GM12875 (cell line): ENCODE data around the gene EXD3.
"Not testable (repeated sequence)": the region's sequence is repeated elsewhere in the genome, so short reads cannot be mapped to it uniquely, and the experiment has no call there.

Experiments used
- H3K4me3 ChIP-seq: one replicate; pipeline ENCODE4 v1.5.1; 2011; ENCODE audit warnings: low read depth, low read length, control low read depth
- TF ChIP-seq, protein P1 (sequence below): IDR thresholded peaks from 2 replicates; pipeline ENCODE4 v1.5.1; 2011; ENCODE audit warnings: low read depth, mild to moderate bottlenecking, control low read depth, inconsistent platforms, low read length, moderate library complexity, borderline replicate concordance; ENCODE audit not compliant: insufficient read depth

The EXD3 gene

DNA sequence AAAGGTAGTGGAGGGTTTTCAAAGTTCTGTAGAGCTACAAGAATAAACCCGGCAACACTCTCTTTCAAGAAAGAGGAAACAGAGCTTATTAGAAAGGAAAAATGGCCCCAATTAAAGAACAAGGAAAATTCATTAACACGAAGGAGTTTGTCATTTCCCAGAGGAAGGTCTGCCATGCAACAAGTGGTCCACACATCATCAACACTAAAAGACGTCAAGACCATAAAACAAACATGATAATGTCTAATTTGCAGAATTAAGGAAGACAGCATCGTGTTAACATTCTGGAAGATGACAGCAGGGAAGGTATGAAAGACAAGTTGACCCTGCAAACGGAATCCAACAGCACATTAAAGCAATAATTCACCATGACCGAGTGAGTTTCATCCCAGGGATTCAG lies 92.3 kb downstream of the EXD3 start:
- TF ChIP-seq, protein P1, sequence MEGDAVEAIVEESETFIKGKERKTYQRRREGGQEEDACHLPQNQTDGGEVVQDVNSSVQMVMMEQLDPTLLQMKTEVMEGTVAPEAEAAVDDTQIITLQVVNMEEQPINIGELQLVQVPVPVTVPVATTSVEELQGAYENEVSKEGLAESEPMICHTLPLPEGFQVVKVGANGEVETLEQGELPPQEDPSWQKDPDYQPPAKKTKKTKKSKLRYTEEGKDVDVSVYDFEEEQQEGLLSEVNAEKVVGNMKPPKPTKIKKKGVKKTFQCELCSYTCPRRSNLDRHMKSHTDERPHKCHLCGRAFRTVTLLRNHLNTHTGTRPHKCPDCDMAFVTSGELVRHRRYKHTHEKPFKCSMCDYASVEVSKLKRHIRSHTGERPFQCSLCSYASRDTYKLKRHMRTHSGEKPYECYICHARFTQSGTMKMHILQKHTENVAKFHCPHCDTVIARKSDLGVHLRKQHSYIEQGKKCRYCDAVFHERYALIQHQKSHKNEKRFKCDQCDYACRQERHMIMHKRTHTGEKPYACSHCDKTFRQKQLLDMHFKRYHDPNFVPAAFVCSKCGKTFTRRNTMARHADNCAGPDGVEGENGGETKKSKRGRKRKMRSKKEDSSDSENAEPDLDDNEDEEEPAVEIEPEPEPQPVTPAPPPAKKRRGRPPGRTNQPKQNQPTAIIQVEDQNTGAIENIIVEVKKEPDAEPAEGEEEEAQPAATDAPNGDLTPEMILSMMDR, result no peak
- no peak overlapping the region for H3K4me3 ChIP-seq

DNA sequence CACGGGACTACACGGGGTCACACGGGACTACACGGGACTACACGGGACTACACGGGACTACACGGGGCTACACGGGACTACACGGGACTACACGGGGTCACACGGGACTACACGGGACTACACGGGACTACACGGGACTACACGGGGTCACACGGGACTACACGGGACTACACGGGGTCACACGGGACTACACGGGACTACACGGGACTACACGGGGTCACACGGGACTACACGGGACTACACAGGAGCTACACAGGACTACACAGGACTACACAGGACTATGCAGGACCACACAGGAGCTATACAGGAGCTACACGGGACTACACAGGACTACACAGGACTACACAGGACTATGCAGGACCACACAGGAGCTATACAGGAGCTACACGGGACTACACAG lies 93.4 kb downstream of the EXD3 start:
- H3K4me3 ChIP-seq, result not testable (repeated sequence)

DNA sequence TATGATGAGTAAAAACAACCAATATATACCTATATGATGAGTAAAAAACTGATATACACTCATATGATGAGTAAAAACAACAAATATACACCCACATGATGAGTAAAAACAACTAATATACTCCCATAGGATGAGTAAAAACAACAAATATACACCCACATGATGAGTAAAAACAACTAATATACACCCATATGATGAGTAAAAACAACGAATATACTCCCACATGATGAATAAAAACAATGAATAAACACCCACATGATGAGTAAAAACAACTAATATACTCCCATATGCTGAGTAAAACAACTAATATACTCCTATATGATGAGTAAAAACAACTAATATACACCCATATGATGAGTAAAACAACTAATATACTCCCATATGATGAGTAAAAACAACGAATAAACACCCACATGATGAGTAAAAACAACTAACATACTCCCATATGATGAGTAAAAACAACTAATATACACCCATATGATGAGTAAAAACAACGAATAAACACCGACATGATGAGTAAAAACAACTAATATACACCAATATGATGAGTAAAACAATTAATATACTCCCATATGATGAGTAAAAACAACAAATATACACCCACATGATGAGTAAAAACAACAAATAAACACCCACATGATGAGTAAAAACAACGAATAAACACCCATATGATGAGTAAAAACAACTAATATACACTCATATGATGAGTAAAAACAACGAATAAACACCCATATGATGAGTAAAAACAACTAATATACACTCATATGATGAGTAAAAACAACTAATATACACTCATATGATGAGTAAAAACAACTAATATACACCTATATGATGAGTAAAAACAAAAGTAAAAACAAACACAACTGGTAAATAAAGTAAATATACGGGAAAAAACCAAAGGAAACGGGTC lies 95.1 kb downstream of the EXD3 start:
- not testable (repeated sequence) for H3K4me3 ChIP-seq

DNA sequence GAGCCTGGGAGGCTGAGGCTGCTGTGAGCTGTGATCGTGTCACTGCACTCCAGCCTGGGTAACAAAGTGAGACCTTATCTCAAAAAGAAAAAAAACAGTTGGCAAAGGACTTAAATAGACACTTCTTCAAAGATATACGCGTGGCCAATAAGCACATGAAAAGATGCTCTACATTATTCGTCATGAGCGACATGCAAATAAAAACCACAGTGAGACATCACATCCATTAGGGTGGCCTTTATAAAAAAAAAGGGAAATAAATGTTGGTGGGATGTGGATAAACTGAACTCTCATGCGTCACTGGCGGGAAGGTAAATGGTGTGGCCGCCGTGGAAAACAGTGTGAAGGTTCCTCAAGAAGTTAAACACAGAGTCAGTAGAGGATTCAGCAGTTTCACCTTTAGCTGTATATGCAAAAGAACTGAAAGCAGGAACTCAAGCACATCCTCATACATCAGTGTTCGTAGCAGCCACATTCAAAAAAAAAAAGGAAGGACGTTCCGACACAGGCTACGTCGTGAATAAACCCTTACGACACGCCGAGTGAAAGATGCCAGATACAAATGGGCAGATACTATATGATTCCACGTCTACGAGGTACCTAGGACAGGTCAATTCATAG lies 96.4 kb downstream of the EXD3 start:
- no peak overlapping the region for H3K4me3 ChIP-seq
- TF ChIP-seq, protein P1, result no peak

DNA sequence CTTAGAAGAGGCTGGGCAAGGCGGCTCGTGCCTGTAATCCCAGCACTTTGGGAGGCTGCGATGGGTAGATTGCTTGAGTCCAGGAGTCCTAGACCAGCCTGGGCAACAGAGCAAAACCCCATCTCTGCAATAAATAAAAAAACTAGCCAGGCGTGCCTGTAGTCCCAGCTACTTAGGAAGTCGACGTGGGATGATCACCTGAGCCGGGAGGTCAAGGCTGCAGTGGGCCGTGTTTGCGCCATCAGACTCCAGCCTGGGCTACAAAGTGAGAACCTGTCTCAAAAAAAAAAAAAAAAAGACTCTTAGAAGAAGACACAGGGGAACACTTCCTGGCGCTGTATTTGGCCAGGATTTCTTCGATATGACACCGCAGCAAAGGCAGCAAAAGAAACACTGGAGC lies 97.2 kb downstream of the EXD3 start:
- TF ChIP-seq, protein P1, result no peak
- no peak overlapping the region for H3K4me3 ChIP-seq

DNA sequence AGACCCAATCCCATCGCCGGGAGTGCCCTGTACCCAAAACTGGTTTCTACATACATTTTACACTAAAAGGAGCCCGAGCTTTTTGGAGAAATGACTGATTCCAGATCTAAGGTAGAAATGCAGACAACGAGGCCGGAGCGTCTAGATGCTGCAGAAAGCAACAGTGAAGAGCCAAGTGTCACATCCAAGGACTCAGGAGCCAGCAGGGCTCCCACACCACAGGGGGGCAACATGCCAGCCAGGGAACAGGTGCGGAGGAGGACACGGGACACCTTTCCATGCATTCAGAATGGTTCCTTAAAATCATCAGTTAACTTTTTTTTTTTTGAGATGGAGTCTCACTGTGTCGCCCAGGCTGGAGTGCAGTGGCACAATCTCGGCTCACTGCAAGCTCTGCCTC lies 97.8 kb downstream of the EXD3 start:
- TF ChIP-seq, protein P1, result no peak
- no peak overlapping the region for H3K4me3 ChIP-seq

DNA sequence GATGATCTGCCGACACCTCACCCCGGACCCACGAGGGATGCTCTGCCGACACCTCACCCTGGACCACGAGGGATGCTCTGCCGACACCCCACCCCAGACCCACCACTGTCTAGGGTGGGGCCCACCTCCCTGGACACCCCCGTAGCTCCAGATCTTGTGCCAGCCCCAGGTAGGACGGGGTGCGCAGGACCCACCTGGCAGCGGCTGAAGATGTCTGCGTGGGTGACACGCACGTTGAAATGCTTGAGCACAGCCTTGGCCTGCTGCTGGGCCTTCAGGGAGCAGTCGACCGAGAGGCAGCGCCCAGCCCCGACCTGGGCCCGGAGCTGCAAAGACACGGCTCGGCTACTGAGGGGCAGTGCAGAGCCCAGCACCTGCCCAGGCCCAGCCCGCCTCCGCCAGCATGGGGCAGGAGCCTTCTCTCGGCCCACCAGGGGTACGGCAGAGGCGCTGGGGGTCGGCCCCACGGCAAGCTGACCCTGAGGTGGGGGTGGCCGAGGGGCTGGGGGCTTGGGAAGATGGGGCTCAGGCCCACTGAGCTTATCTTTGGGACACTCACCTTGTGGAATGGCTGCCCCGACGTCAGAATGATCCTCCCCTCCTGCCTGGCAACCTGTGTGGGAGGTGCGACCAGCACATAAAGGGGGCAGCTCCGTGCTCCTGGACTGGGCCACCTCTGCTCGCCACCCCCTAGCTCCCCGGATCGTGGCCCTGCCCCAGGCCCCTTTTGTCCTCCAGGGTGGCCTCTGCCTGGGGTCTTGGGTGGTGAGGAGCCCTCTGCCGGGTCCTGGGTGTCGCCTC lies 99.2 kb downstream of the EXD3 start:
- no peak overlapping the region for H3K4me3 ChIP-seq
- TF ChIP-seq, protein P1, result no peak

DNA sequence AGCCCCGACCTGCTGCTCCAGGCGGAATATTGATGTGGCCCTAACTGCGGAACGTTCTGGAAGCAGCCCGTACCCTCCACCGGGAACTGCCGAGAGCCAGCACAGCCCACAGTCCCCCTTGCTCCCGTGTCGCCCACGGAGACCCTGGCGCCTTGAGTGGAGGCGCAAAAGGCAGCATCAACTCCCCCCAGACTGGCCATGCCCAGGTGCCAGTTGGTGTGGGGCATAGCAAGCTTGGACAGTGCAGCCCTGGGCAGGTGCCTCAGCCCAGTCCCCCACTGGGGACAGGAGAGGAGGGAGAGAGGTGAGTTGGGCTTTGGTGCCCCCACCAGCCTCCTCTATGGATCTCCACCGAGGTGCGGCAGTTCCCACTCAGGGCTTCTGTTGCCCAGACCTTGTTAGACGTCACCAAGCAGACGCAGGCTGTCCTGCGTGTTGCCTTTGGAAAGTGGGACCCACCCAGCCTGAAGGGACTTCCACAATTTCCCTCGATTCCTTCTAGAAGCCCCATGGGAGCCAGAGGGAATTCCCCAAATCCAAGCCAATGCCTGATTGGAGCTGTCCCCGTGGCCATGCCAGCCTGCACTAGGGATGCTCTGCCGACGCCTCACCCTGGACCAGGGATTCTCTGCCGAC lies 101.1 kb downstream of the EXD3 start:
- TF ChIP-seq, protein P1, result no peak
- H3K4me3 ChIP-seq, result no peak overlapping the region
